ENCODE results near the gene MAEA. TPM values are rescaled to one million over a fixed set of nuclear protein-coding genes. Genes with fewer than 3 reads are reported as not detected.
"Not testable (repeated sequence)": the region's sequence is repeated elsewhere in the genome, so short reads cannot be mapped to it uniquely, and the experiment has no call there.

The MAEA gene
- total RNA-seq, 2 donors from 2014 or later, result 76.0 to 110 TPM

GRCh38 chr4:1291996-1292702 lies 2.5 kb downstream of the MAEA start:
- Histone ChIP-seq H3K27ac (no peak overlapping the region), H3K27me3 (replicated peaks; ENCODE audit: insufficient read depth) (no peaks in the 10 kb centered on the region), H3K36me3 (no peaks in the 10 kb centered on the region), H3K4me1 (replicated peaks) (peaks cover 7% of the 10 kb centered on the region), H3K4me3 (no peak overlapping the region), H3K9me3 (no peaks in the 10 kb centered on the region)
- TF ChIP-seq CTCF (IDR thresholded peaks at IDR 0.05) (no peak), POLR2AphosphoS5 (IDR thresholded peaks at IDR 0.05) (no peak), POLR2A (IDR thresholded peaks at IDR 0.05) (no peak)
- no peak for DNase-seq (ENCODE audit: low spot score)
- intact Hi-C loops (cut with DNase I), result loop anchor here (5.0 kb wide), 1 partner anchor 55 kb away; the partner anchor contains the start of gene UVSSA
- 72% methylated on average over 11 of the region's 11 CpGs for WGBS

GRCh38 chr4:1292703-1293011 lies 3.0 kb downstream of the MAEA start:
- not testable (repeated sequence) for H3K4me1 ChIP-seq (replicated peaks)

GRCh38 chr4:1293531-1293941 lies 3.8 kb downstream of the MAEA start:
- Histone ChIP-seq H3K27ac (no peak overlapping the region), H3K36me3 (no peaks in the 10 kb centered on the region), H3K4me1 (replicated peaks) (peaks cover 7% of the 10 kb centered on the region), H3K27me3 (replicated peaks; ENCODE audit: insufficient read depth) (no peaks in the 10 kb centered on the region), H3K9me3 (no peaks in the 10 kb centered on the region), H3K4me3 (no peak overlapping the region)
- DNase-seq (ENCODE audit: low spot score), result no peak
- no peak for TF ChIP-seq CTCF (IDR thresholded peaks at IDR 0.05)
- TF ChIP-seq POLR2A (IDR thresholded peaks at IDR 0.05), result no peak
- no peak for TF ChIP-seq POLR2AphosphoS5 (IDR thresholded peaks at IDR 0.05)
- 89% methylated on average over 4 of the region's 4 CpGs for WGBS
- intact Hi-C loops (cut with DNase I), result loop anchor here (5.0 kb wide), 1 partner anchor 54 kb away; the partner anchor contains the start of gene UVSSA

More at GRCh38 chr4:1292703-1293011, 3.0 kb downstream of the MAEA start:
- DNase-seq (ENCODE audit: low spot score); H3K4me3 ChIP-seq; H3K27me3 ChIP-seq (replicated peaks; ENCODE audit: insufficient read depth); H3K9me3 ChIP-seq; H3K27ac ChIP-seq; H3K36me3 ChIP-seq: not testable (repeated sequence)
- intact Hi-C loops (cut with DNase I), result loop anchor here (5.0 kb wide), 1 partner anchor 55 kb away; the partner anchor contains the start of gene UVSSA
- 84% methylated on average over 8 of the region's 8 CpGs for whole genome bisulfite sequencing

- H3K9me3 ChIP-seq, result no peaks in the 10 kb centered on the region
- WGBS, result 76% methylated on average over 15 of the region's 15 CpGs
- no peaks in the 10 kb centered on the region for H3K36me3 ChIP-seq
- intact Hi-C loops (cut with DNase I), result loop anchor here (5.0 kb wide), 1 partner anchor 53 kb away; the partner anchor contains the start of gene UVSSA
- no peak overlapping the region for H3K27ac ChIP-seq
- peaks cover 7% of the 10 kb centered on the region for H3K4me1 ChIP-seq (replicated peaks)
- no peak for DNase-seq (ENCODE audit: low spot score)
- no peak for TF ChIP-seq POLR2AphosphoS5 (IDR thresholded peaks at IDR 0.05)
- TF ChIP-seq POLR2A (IDR thresholded peaks at IDR 0.05), result no peak
- no peak for TF ChIP-seq CTCF (IDR thresholded peaks at IDR 0.05)
- H3K27me3 ChIP-seq (replicated peaks; ENCODE audit: insufficient read depth), result no peaks in the 10 kb centered on the region
- no peak overlapping the region for H3K4me3 ChIP-seq
Measured at GRCh38 chr4:1293991-1294390, 4.3 kb downstream of the MAEA start.

DNA sequence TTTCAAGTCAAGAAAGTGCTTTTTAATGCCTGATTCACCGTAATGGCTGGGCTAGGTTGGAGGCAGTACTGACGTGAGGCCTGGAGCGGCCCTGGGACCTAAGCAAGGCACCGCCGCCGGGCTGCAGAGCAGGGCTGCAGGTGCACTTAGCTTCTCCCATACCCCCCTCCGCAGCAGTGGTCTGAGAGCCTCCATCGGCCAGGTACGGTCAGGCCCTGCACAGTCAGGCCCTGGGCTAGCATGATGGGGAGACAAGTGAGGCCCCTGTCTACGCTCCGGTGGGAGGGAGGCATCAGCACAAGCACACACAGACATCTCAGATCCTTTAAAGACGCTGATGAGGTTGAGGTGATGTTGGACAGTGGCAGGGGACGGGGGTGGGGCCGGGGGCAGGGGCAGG lies 4.7 kb downstream of the MAEA start:
- TF ChIP-seq CTCF (IDR thresholded peaks at IDR 0.05) (no peak), POLR2AphosphoS5 (IDR thresholded peaks at IDR 0.05) (no peak), POLR2A (IDR thresholded peaks at IDR 0.05) (no peak)
- H3K27me3 ChIP-seq (replicated peaks; ENCODE audit: insufficient read depth), result no peaks in the 10 kb centered on the region
- H3K9me3 ChIP-seq, result no peaks in the 10 kb centered on the region
- intact Hi-C loops (cut with DNase I), result loop anchor here (5.0 kb wide), 1 partner anchor 53 kb away; the partner anchor contains the start of gene UVSSA
- 86% methylated on average over 14 of the region's 14 CpGs for WGBS
- no peaks in the 10 kb centered on the region for H3K36me3 ChIP-seq
- H3K27ac ChIP-seq, result no peak overlapping the region
- no peak overlapping the region for H3K4me3 ChIP-seq
- DNase-seq (ENCODE audit: low spot score), result no peak
- peaks cover 7% of the 10 kb centered on the region for H3K4me1 ChIP-seq (replicated peaks)
